Heart right ventricle (tissue), 16 donors: ENCODE results near the gene PIP5KL1. TPM values are rescaled to one million over a fixed set of nuclear protein-coding genes. Genes with fewer than 3 reads are reported as not detected.

Source experiments
- ATAC-seq, 8 donors: fragments of 200-7000 bp; cut with Tn5 transposase; one replicate each; pipeline ENCODE4 v1.9.1; 2020; ENCODE audit warnings: mild to moderate bottlenecking in 8 of 8, moderate library complexity in 8 of 8, moderate number of reproducible peaks in 1 of 8
- DNase-seq, 2 donors: peaks; one replicate each; pipeline ENCODE4 v3.0.0-alpha.2; 2020
- H3K27ac ChIP-seq, 10 donors: fragments of 200-600 bp; sonication (generic) in 2 of 10; one replicate each; pipeline versions ENCODE4 v1.5.0 to v1.8.0; 2020 to 2022; ENCODE audit warnings: mild to moderate bottlenecking in 3 of 10
- H3K27me3 ChIP-seq, 7 donors: fragments of 200-600 bp; one replicate each; pipeline ENCODE4 v1.8.0; 2021 to 2022; ENCODE audit warnings: mild to moderate bottlenecking in 2 of 7
- H3K36me3 ChIP-seq, 9 donors: fragments of 200-600 bp; sonication (generic) in 1 of 9; one replicate each; pipeline versions ENCODE4 v1.5.0 to v1.8.0; 2020 to 2022; ENCODE audit warnings: mild to moderate bottlenecking in 2 of 9
- H3K4me1 ChIP-seq, 9 donors: fragments of 200-600 bp; sonication (generic) in 1 of 9; one replicate each; pipeline versions ENCODE4 v1.5.0 to v1.8.0; 2020 to 2022; ENCODE audit warnings: mild to moderate bottlenecking in 4 of 9
- H3K4me3 ChIP-seq, 10 donors: fragments of 200-600 bp; sonication (generic) in 2 of 10; one replicate each; pipeline versions ENCODE4 v1.5.0 to v1.8.0; 2020 to 2022; ENCODE audit warnings: mild to moderate bottlenecking in 7 of 10, moderate library complexity in 2 of 10
- H3K9me3 ChIP-seq, 11 donors: fragments of 200-600 bp in 10 of 11; sonication (generic) in 2 of 11; one replicate each; pipeline versions ENCODE4 v1.5.0 to v1.8.0; 2013 to 2022; ENCODE audit warnings: mild to moderate bottlenecking in 2 of 11, control low read depth in 1 of 11, moderate library complexity in 1 of 11
- CTCF ChIP-seq, 9 donors: fragments of 200-600 bp; sonication (generic) in 2 of 9; IDR thresholded peaks; one replicate each; pipeline versions ENCODE4 v1.5.0 to v1.8.0; 2021 to 2022; ENCODE audit warnings: antibody characterized with exemption in 9 of 9, mild to moderate bottlenecking in 5 of 9, moderate library complexity in 1 of 9
- WGBS, 2 donors: extraction: QIAGEN DNeasy Blood & Tissue Kit; methylation state at CpG; one replicate each; pipeline ENCODE4 v1.1.7; 2013; ENCODE audit warnings: inconsistent platforms in 1 of 2; 5-methylcytosine and 5-hydroxymethylcytosine counted together
- intact Hi-C, 10 donors: fragments of 100-400 bp; cut with DNase I; formaldehyde crosslinking; loops; one replicate each; pipeline versions ENCODE4 v1.11.1 to v1.14.2; 2022
- polyA plus RNA-seq, 2 donors: library from polyadenylated mRNA; stranded (reverse); fragments of 200-250 nt; gene quantifications; one replicate each; pipeline ENCODE4 v1.2.3, GENCODE V29; 2013
- total RNA-seq, 10 donors: library from RNA; stranded (reverse); fragmentation: NEBNext Ultra II Directional in 3 of 10; extraction: Animal tissue kit (Norgen Biotek cat#: 25700) in 3 of 10; gene quantifications; one replicate each; pipeline versions ENCODE4 v1.2.1 to v1.2.4, GENCODE V29; 2021 to 2023
- donor health status: Arrhythmogenic right ventricular cardiomyopathy.
- donor health status: ischemic (EF 13 %, LVEDD 7.1; RV severe dilation, severe dysfunction).
- donor health status: healthy with polysubstance abuse.
- donor health status: DM: no; HTN: yes; CAD: no.
- donor health status: DM: no; HTN: no; CAD: no.
- donor health status: ischemic (EF 25% LVEDD 6.9; RV normal size, moderate dysfunction).
- donor health status: ischemic (EF 25% LVEDD 5.7; RV mildly dilated, moderate dysfunction).
- donor health status: healthy.
- donor health status: DM: yes; HTN: yes; CAD: no.
- donor health status: Ischemic cardiomyopathy.
- donor health status: ischemic (EF 35%, LVEDD 5.7; RV mildly dilated, moderate dysfunction).
- donor health status: nonischemic (EF 11% LVEDD 7.7; RV severe dilation, severe dysfunction).
- donor health status: DM: yes; HTN: yes; CAD: no.
- donor health status: PGD.
- donor health status: ischemic (EF 29% LVEDD 5.4; RV normal size, mild dysfunction).
- donor health status: nonischemic (EF 23%, LVEDD 6.1; RV moderate dilation, normal function).

Gene PIP5KL1
- total and polyA plus RNA-seq, 12 donors, result 0.25 to 0.59 (median 0.46) TPM; not detected in 4

GRCh38 chr9:127903557-127904475 lies 26.8 kb downstream of the PIP5KL1 start:
- Histone ChIP-seq H3K4me3 (peak overlapping the region in 3 of 10 donors; percentile 15 to 46 (median 22)), H3K27ac (peak overlapping the region; percentile 57 to 89 (median 84)), H3K4me1 (peaks cover 25 to 65% (median 47%) of the 10 kb centered on the region in 9 donors), H3K9me3 (no peaks in the 10 kb centered on the region), H3K27me3 (no peaks in the 10 kb centered on the region), H3K36me3 (peaks cover 0 to 14% (median 6%) of the 10 kb centered on the region in 9 donors)
- DNase-seq (peak; percentile 83 to 91), ATAC-seq (peak; percentile 41 to 78 (median 63))
- no peak for TF ChIP-seq CTCF (IDR thresholded peaks at IDR 0.05)
- WGBS, 2 donors, result 40 to 49% methylated on average over 17 of the region's 17 CpGs
- intact Hi-C loops, result no loop called here

- peak; percentile 72 to 82 for DNase-seq
- peaks cover 24 to 59% (median 46%) of the 10 kb centered on the region in 9 donors for H3K4me1 ChIP-seq
Measured at GRCh38 chr9:127899128-127899943, 31.2 kb downstream of the PIP5KL1 start, which contains the start of gene ST6GALNAC6. ST6GALNAC6 (minus strand) TSS chr9:127899603; CDS start chr9:127897981, 1,622 bp downstream.

GRCh38 chr9:127898433-127899127 lies 32.0 kb downstream of the PIP5KL1 start:
- Histone ChIP-seq H3K4me3 (peak overlapping the region; percentile 88 to 100 (median 98)), H3K4me1 (peaks cover 17 to 51% (median 38%) of the 10 kb centered on the region in 9 donors), H3K27me3 (no peaks in the 10 kb centered on the region), H3K36me3 (peaks cover 0 to 32% (median 27%) of the 10 kb centered on the region in 9 donors), H3K9me3 (peaks cover 0 to 10% (median 0%) of the 10 kb centered on the region in 11 donors), H3K27ac (peak overlapping the region; percentile 85 to 98 (median 95))
- 12 to 18% methylated on average over 23 to 32 of the region's 32 CpGs for WGBS, 2 donors
- ATAC-seq, result peak; percentile 32 to 71 (median 58)
- intact Hi-C loops, result loop anchor here in 1 of 10 donors (2.0 kb wide), 1 partner anchor 18 kb away; the partner anchor contains the start of gene ST6GALNAC4
- TF ChIP-seq CTCF (IDR thresholded peaks at IDR 0.05), result no peak
- peak; percentile 52 to 79 for DNase-seq

More at GRCh38 chr9:127899128-127899943, 31.2 kb downstream of the PIP5KL1 start, which contains the start of gene ST6GALNAC6:
- Histone ChIP-seq H3K36me3 (peaks cover 0 to 25% (median 19%) of the 10 kb centered on the region in 9 donors), H3K27me3 (no peaks in the 10 kb centered on the region), H3K27ac (peak within 1 kb of the TSS; percentile 85 to 98 (median 95)), H3K4me3 (peak within 1 kb of the TSS; percentile 88 to 100 (median 98)), H3K9me3 (peaks cover 0 to 8% (median 0%) of the 10 kb centered on the region in 11 donors)
- WGBS, 2 donors, result 0 to 1% methylated on average over 49 to 83 of the region's 89 CpGs
- TF ChIP-seq CTCF (IDR thresholded peaks at IDR 0.05), result peak in 3 of 9 donors; percentile 30 to 35 (median 35)
- intact Hi-C loops, result loop anchor here in 1 of 10 donors (2.0 kb wide), 1 partner anchor 17 kb away; the partner anchor contains the start of gene ST6GALNAC4
- peak; percentile 54 to 85 (median 76) for ATAC-seq
